A549 (cell line): ENCODE results near the gene KSR2. TPM values are rescaled to one million over a fixed set of nuclear protein-coding genes. Genes with fewer than 3 reads are reported as not detected.

ENCODE experiments used
- ATAC-seq, 2 experiments: fragments of 200-7000 bp in 1 of 2; fragments of >200 bp in 1 of 2; cut with Nextera tagmentation in 1 of 2; cut with Tn5 transposase in 1 of 2; 3 replicates each; pipeline versions ENCODE4 v1.8.0 to v1.9.1; 2018 to 2020; ENCODE audit warnings: mild to moderate bottlenecking in 1 of 2, moderate library complexity in 1 of 2
- CTCF ChIA-PET: fragments of 300-600 bp; sonication (Branson Sonifier 250); formaldehyde crosslinking; extraction: SDS; loops from one replicate; lab custom pipeline; 2021; ENCODE audit warnings: antibody characterized with exemption, inconsistent platforms; lab: Yijun Ruan, JAX
- POLR2A ChIA-PET: fragments of 350-600 bp; formaldehyde crosslinking; extraction: SDS; loops from one replicate; lab custom pipeline; 2021; ENCODE audit warnings: antibody characterized with exemption, inconsistent platforms; lab: Yijun Ruan, JAX
- DNase-seq, 2 experiments: peaks; one replicate each; pipeline versions ENCODE4 v3.0.0 to v3.0.0-alpha.2; 2011 to 2016; ENCODE audit warnings: low read depth in 1 of 2, low spot score in 1 of 2
- FAIRE-seq: peaks from 2 replicates; lab custom pipeline; 2011; peaks lifted over from hg19 to GRCh38; lab: Jason Lieb, UNC
- H3K27ac ChIP-seq, 2 experiments: fragments of >200 bp; sonication (Bioruptor Twin); formaldehyde crosslinking; 3 replicates each; pipeline ENCODE4 v1.5.1; 2016 to 2017
- H3K4me1 ChIP-seq: fragments of >200 bp; sonication (Bioruptor Twin); formaldehyde crosslinking; 3 replicates; pipeline ENCODE4 v1.6.1; 2016
- H3K4me2 ChIP-seq: fragments of >200 bp; sonication (Bioruptor Twin); formaldehyde crosslinking; 3 replicates; pipeline ENCODE4 v1.6.1; 2016
- H3K4me3 ChIP-seq: fragments of >200 bp; sonication (Bioruptor Twin); formaldehyde crosslinking; 3 replicates; pipeline ENCODE4 v1.5.1; 2016
- H3K9me3 ChIP-seq: fragments of >200 bp; sonication (Bioruptor Twin); formaldehyde crosslinking; 3 replicates; pipeline ENCODE4 v1.6.1; 2016
- CBX8 ChIP-seq: fragments of 200-600 bp; sonication (generic); IDR thresholded peaks from 2 replicates; pipeline ENCODE4 v1.6.1; 2016
- CHD2 ChIP-seq: fragments of 150-350 bp; IDR thresholded peaks from 2 replicates; pipeline ENCODE4 v1.6.1; 2014; ENCODE audit warnings: low read length; ENCODE audit not compliant: partially characterized antibody
- CHD4 ChIP-seq: fragments of 200-600 bp; sonication (generic); IDR thresholded peaks from 2 replicates; pipeline ENCODE4 v1.6.1; 2016; ENCODE audit warnings: antibody characterized with exemption, mild to moderate bottlenecking, borderline replicate concordance
- EHMT2 ChIP-seq: fragments of 200-600 bp; sonication (generic); IDR thresholded peaks from 2 replicates; pipeline ENCODE4 v1.6.1; 2016; ENCODE audit warnings: antibody characterized with exemption, low read depth, mild to moderate bottlenecking, moderate library complexity
- EP300 ChIP-seq, 2 experiments: fragments of >200 bp; sonication (Bioruptor Twin); formaldehyde crosslinking; IDR thresholded peaks; 2 replicates in 1 of 2; 3 replicates in 1 of 2; pipeline ENCODE4 v1.6.1; 2016 to 2017
- HMGXB4 ChIP-seq: fragments of 250-450 bp; sonication (Bioruptor Pico); IDR thresholded peaks from 2 replicates; pipeline ENCODE4 v1.5.0; 2021; ENCODE audit warnings: mild to moderate bottlenecking, moderate library complexity, borderline replicate concordance
- HOXB13 ChIP-seq: fragments of 250-450 bp; sonication (Bioruptor Pico); IDR thresholded peaks from 2 replicates; pipeline ENCODE4 v1.5.0; 2020; ENCODE audit warnings: low read depth, mild to moderate bottlenecking, moderate library complexity
- JUN ChIP-seq, 2 experiments: fragments of >200 bp; sonication (Bioruptor Twin); formaldehyde crosslinking; IDR thresholded peaks; 2 replicates in 1 of 2; 3 replicates in 1 of 2; pipeline ENCODE4 v1.6.1; 2016 to 2017
- JUNB ChIP-seq: fragments of >200 bp; sonication (Bioruptor Twin); formaldehyde crosslinking; IDR thresholded peaks from 2 replicates; pipeline ENCODE4 v1.6.1; 2016
- KDM1A ChIP-seq: fragments of 200-600 bp; sonication (generic); IDR thresholded peaks from 2 replicates; pipeline ENCODE4 v1.6.1; 2016; ENCODE audit warnings: low read depth, mild to moderate bottlenecking
- MAZ ChIP-seq: fragments of 150-350 bp; IDR thresholded peaks from 2 replicates; pipeline ENCODE4 v1.6.1; 2014; ENCODE audit warnings: antibody characterized with exemption, low read depth, low read length, borderline replicate concordance
- MYC ChIP-seq: IDR thresholded peaks from 2 replicates; pipeline ENCODE4 v1.6.1; 2012; ENCODE audit warnings: mild to moderate bottlenecking, inconsistent platforms, low read length, improper control_type of control experiment, borderline replicate concordance
- NFE2L2 ChIP-seq: fragments of 150-350 bp; conservative IDR thresholded peaks from 2 replicates; pipeline ENCODE4 v1.6.1; 2014; ENCODE audit warnings: low read length
- NR3C1 ChIP-seq: fragments of >200 bp; sonication (Bioruptor Twin); formaldehyde crosslinking; IDR thresholded peaks from 3 replicates; pipeline ENCODE4 v1.6.1; 2017
- PHF8 ChIP-seq: fragments of 200-600 bp; sonication (generic); IDR thresholded peaks from 2 replicates; pipeline ENCODE4 v1.6.1; 2016; ENCODE audit warnings: low read depth, mild to moderate bottlenecking, antibody characterized with exemption, moderate library complexity, borderline replicate concordance
- POLR2A ChIP-seq: IDR thresholded peaks from 2 replicates; pipeline ENCODE4 v1.6.1; 2012; ENCODE audit warnings: mild to moderate bottlenecking, low read length
- POLR2AphosphoS2 ChIP-seq: conservative IDR thresholded peaks from 2 replicates; pipeline ENCODE4 v1.6.1; 2012; ENCODE audit warnings: low read length, improper control_type of control experiment, inconsistent platforms
- RAD21 ChIP-seq, 2 experiments: fragments of >200 bp in 1 of 2; sonication (Bioruptor Twin) in 1 of 2; formaldehyde crosslinking in 1 of 2; IDR thresholded peaks in 1 of 2; conservative IDR thresholded peaks in 1 of 2; 2 replicates in 1 of 2; 3 replicates in 1 of 2; pipeline ENCODE4 v1.6.1; 2012 to 2018; ENCODE audit warnings: inconsistent platforms in 1 of 2
- RCOR1 ChIP-seq: fragments of 150-350 bp; IDR thresholded peaks from 2 replicates; pipeline ENCODE4 v1.6.1; 2014; ENCODE audit warnings: antibody characterized with exemption, low read length, low read depth
- RNF2 ChIP-seq: fragments of 200-600 bp; sonication (generic); IDR thresholded peaks from 2 replicates; pipeline ENCODE4 v1.6.1; 2016; ENCODE audit warnings: low read depth, mild to moderate bottlenecking, antibody characterized with exemption, moderate library complexity, borderline replicate concordance
- SMC3 ChIP-seq: fragments of >200 bp; sonication (Bioruptor Twin); formaldehyde crosslinking; IDR thresholded peaks from 3 replicates; pipeline ENCODE4 v1.6.1; 2018; ENCODE audit warnings: inconsistent platforms
- USF2 ChIP-seq: fragments of 450-650 bp; IDR thresholded peaks from 2 replicates; pipeline ENCODE4 v1.6.1; 2014; ENCODE audit warnings: antibody characterized with exemption
- ZSCAN20 ChIP-seq: fragments of 250-450 bp; sonication (Bioruptor Pico); IDR thresholded peaks from 2 replicates; pipeline ENCODE4 v1.8.0; 2022; ENCODE audit warnings: mild to moderate bottlenecking, moderate library complexity
- WGBS: methylation state at CpG from one replicate; pipeline ENCODE4 v1.1.6; 2017; ENCODE audit errors: missing lambda C conversion rate; 5-methylcytosine and 5-hydroxymethylcytosine counted together
- polyA plus RNA-seq, 4 experiments: library from polyadenylated mRNA; depleted of rRNA in 3 of 4; stranded (reverse); fragments of >200 nt; fragmentation: RNase III in 1 of 4; extraction: RNeasy Plus Mini Kit Qiagen cat#74134 plus additional on column Dnase treatment in 1 of 4; gene quantifications; 2 replicates in 3 of 4; 3 replicates in 1 of 4; pipeline ENCODE4 v1.2.3, GENCODE V29; 2011 to 2017
- TF ChIP-seq, protein P1 (sequence below): fragments of 150-350 bp; IDR thresholded peaks from 2 replicates; pipeline ENCODE4 v1.6.1; 2014; ENCODE audit warnings: low read depth, mild to moderate bottlenecking, low read length
- TF ChIP-seq, protein P2 (sequence below): fragments of >200 bp; sonication (Bioruptor Twin); formaldehyde crosslinking; IDR thresholded peaks from 3 replicates; pipeline ENCODE4 v1.6.1; 2016
- TF ChIP-seq, protein P3 (sequence below): IDR thresholded peaks from 2 replicates; pipeline ENCODE4 v1.6.1; 2012
- TF ChIP-seq, protein P4 (sequence below): fragments of >200 bp; sonication (Bioruptor Twin); formaldehyde crosslinking; IDR thresholded peaks from 2 replicates; pipeline ENCODE4 v1.6.1; 2016

The KSR2 gene
- polyA plus RNA-seq, 2 of the 4 experiments (the other 2 are of a cell fraction): 0.37 to 1.2 TPM

DNA sequence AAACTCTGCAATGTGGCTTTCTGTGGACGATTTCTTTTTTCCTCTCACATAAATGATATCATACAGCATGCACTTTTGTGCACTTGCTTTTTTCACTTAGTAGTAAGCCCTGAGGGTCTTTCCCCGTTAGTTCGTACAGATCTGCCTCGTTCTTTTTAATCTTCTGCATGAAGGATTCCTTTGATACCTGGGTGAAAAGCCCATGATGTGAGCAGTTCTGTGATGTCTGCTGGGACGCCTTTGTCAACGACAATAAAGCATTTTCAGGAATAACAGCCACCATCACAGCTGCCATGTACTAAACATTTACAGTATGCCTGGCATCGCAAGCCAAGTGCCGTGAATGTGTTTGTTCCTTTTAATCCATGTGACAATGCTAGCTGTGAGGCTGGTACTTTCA is 99.2 kb downstream of the KSR2 start:
- Histone ChIP-seq H3K4me2 (no peak overlapping the region), H3K4me1 (no peaks in the 10 kb centered on the region), H3K27ac (no peak overlapping the region), H3K4me3 (no peak overlapping the region), H3K9me3 (peaks cover 3% of the 10 kb centered on the region; the same call in 1 of the 3 replicates)
- no peak for FAIRE-seq
- WGBS: 69% methylated on average over 8 of the region's 8 CpGs
- ATAC-seq: no peak
- ChIA-PET POLR2A (no interaction called here), CTCF (interaction anchor here (1.1 to 6.7 kb wide), 5 partner anchors 12 to 165 kb away, joined by 3 to 60 read pairs (median 7); partner anchors contain the start of gene RFC5)
- DNase-seq: no peak
- no peak for TF ChIP-seq CBX8
- no peak for TF ChIP-seq USF2
- TF ChIP-seq RCOR1: no peak
- no peak for TF ChIP-seq CHD2
- TF ChIP-seq EHMT2: no peak
- no peak for TF ChIP-seq ZSCAN20 (CRISPR knock-in tag)
- TF ChIP-seq, protein P1, sequence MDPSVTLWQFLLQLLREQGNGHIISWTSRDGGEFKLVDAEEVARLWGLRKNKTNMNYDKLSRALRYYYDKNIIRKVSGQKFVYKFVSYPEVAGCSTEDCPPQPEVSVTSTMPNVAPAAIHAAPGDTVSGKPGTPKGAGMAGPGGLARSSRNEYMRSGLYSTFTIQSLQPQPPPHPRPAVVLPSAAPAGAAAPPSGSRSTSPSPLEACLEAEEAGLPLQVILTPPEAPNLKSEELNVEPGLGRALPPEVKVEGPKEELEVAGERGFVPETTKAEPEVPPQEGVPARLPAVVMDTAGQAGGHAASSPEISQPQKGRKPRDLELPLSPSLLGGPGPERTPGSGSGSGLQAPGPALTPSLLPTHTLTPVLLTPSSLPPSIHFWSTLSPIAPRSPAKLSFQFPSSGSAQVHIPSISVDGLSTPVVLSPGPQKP: no peak
- TF ChIP-seq, protein P2, sequence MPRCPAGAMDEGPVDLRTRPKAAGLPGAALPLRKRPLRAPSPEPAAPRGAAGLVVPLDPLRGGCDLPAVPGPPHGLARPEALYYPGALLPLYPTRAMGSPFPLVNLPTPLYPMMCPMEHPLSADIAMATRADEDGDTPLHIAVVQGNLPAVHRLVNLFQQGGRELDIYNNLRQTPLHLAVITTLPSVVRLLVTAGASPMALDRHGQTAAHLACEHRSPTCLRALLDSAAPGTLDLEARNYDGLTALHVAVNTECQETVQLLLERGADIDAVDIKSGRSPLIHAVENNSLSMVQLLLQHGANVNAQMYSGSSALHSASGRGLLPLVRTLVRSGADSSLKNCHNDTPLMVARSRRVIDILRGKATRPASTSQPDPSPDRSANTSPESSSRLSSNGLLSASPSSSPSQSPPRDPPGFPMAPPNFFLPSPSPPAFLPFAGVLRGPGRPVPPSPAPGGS: no peak
- TF ChIP-seq, protein P3, sequence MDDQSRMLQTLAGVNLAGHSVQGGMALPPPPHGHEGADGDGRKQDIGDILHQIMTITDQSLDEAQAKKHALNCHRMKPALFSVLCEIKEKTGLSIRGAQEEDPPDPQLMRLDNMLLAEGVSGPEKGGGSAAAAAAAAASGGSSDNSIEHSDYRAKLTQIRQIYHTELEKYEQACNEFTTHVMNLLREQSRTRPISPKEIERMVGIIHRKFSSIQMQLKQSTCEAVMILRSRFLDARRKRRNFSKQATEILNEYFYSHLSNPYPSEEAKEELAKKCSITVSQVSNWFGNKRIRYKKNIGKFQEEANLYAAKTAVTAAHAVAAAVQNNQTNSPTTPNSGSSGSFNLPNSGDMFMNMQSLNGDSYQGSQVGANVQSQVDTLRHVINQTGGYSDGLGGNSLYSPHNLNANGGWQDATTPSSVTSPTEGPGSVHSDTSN: no peak
- TF ChIP-seq EP300 (IDR thresholded peaks at IDR 0.05): no peak
- no peak for TF ChIP-seq POLR2AphosphoS2

DNA sequence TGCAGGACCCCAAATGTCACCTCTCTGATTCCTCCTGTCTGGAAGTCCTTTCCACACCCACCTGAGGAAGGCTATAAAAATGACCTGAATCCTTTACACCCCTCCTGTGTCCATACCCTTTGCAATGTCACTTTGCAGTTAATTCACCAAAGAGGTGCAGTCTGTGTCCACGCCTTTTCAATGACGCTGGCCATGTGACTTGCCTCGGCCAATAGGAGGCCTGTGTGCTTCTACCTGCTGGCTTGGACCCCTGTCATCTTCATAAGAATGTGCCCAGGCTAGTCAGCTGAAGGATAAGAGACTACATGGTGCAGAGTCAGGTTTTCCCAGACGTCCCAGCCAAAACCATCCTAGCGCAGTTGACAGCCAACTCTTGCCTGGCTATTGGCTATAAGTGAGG is 101.4 kb downstream of the KSR2 start:
- POLR2A ChIA-PET: no interaction called here
- FAIRE-seq: no peak
- WGBS: 55% methylated on average over 4 of the region's 5 CpGs

More for the DNA sequence above, 101.4 kb downstream of the KSR2 start:
- no peak overlapping the region for H3K4me3 ChIP-seq
- H3K4me2 ChIP-seq: no peak overlapping the region
- no peak for ATAC-seq
- H3K9me3 ChIP-seq: peaks cover 3% of the 10 kb centered on the region; the same call in 1 of the 3 replicates
- CTCF ChIA-PET: interaction anchor here (0.5 to 1.1 kb wide), 4 partner anchors 10 to 227 kb away, joined by 3 to 7 read pairs (median 3); no protein-coding TSS in a partner anchor
- DNase-seq: no peak
- TF ChIP-seq NR3C1: no peak
- TF ChIP-seq HMGXB4 (CRISPR knock-in tag): no peak
- TF ChIP-seq KDM1A: no peak
- no peak for TF ChIP-seq CHD4
- no peak for TF ChIP-seq POLR2A
- no peak for TF ChIP-seq CBX8
- no peak for TF ChIP-seq SMC3
- no peak for TF ChIP-seq MAZ
- no peak for TF ChIP-seq RNF2
- no peak for TF ChIP-seq HOXB13 (CRISPR knock-in tag)
- TF ChIP-seq PHF8: no peak
- TF ChIP-seq JUN (IDR thresholded peaks at IDR 0.05): no peak
- TF ChIP-seq RAD21 (conservative IDR thresholded peaks at IDR 0.05 in 1 of 2, IDR thresholded peaks at IDR 0.05 in 1 of 2): no peak
- TF ChIP-seq JUNB: no peak
- TF ChIP-seq NFE2L2: no peak
- TF ChIP-seq MYC: no peak
- TF ChIP-seq, protein P4, sequence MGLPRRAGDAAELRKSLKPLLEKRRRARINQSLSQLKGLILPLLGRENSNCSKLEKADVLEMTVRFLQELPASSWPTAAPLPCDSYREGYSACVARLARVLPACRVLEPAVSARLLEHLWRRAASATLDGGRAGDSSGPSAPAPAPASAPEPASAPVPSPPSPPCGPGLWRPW: no peak
- no peak overlapping the region for H3K27ac ChIP-seq
- no peaks in the 10 kb centered on the region for H3K4me1 ChIP-seq
